GM18951 (cell line): ENCODE results near the gene ARAP3.

Source experiments
- POLR2A ChIP-seq: IDR thresholded peaks from 4 replicates; pipeline ENCODE4 v1.6.1; 2011; ENCODE audit warnings: mild to moderate bottlenecking; ENCODE audit not compliant: insufficient read length, insufficient read depth; ENCODE audit errors: extremely low read depth
- in situ Hi-C: fragments of 300-500 bp; cut with MboI; formaldehyde crosslinking; loops from one replicate; pipeline ENCODE4 v1.12.0; 2022; ENCODE audit warnings: low sequenced_read_pairs, mixed read lengths, inconsistent platforms; ENCODE audit not compliant: unreplicated experiment

The ARAP3 gene

GRCh38 chr5:141713616-141714309 is 31.7 kb upstream of the ARAP3 start:
- no peak for TF ChIP-seq POLR2A
- in situ Hi-C loops = no loop called here

GRCh38 chr5:141711687-141712086 is 29.7 kb upstream of the ARAP3 start:
- no peak for TF ChIP-seq POLR2A
- in situ Hi-C loops = no loop called here

GRCh38 chr5:141709699-141710267 is 27.8 kb upstream of the ARAP3 start:
- in situ Hi-C loops = no loop called here
- no peak for TF ChIP-seq POLR2A

- TF ChIP-seq POLR2A = no peak
- in situ Hi-C loops = no loop called here
Observed at GRCh38 chr5:141708016-141708415, 26.0 kb upstream of the ARAP3 start.

GRCh38 chr5:141707510-141707909 is 25.5 kb upstream of the ARAP3 start:
- in situ Hi-C loops = no loop called here
- TF ChIP-seq POLR2A = no peak

- in situ Hi-C loops = no loop called here
- TF ChIP-seq POLR2A = no peak
Observed at GRCh38 chr5:141706121-141706520, 24.1 kb upstream of the ARAP3 start.

- no peak for TF ChIP-seq POLR2A
- in situ Hi-C loops = no loop called here
Observed at GRCh38 chr5:141705469-141705868, 23.4 kb upstream of the ARAP3 start.

- TF ChIP-seq POLR2A = no peak
- in situ Hi-C loops = no loop called here
Observed at GRCh38 chr5:141704782-141705297, 22.8 kb upstream of the ARAP3 start.

- in situ Hi-C loops = no loop called here
- no peak for TF ChIP-seq POLR2A
Observed at GRCh38 chr5:141703133-141703561, 21.1 kb upstream of the ARAP3 start.

- in situ Hi-C loops = no loop called here
Observed at GRCh38 chr5:141701360-141702119, 19.5 kb upstream of the ARAP3 start.

GRCh38 chr5:141697586-141697985 is 15.6 kb upstream of the ARAP3 start:
- no peak for TF ChIP-seq POLR2A
- in situ Hi-C loops = loop anchor here (25.0 kb wide), 1 partner anchor 440 kb away; no protein-coding TSS in a partner anchor

More at GRCh38 chr5:141701360-141702119, 19.5 kb upstream of the ARAP3 start:
- TF ChIP-seq POLR2A = no peak

- no peak for TF ChIP-seq POLR2A
- in situ Hi-C loops = loop anchor here (25.0 kb wide), 1 partner anchor 441 kb away; no protein-coding TSS in a partner anchor
Observed at GRCh38 chr5:141696431-141696830, 14.4 kb upstream of the ARAP3 start.

GRCh38 chr5:141695627-141696215 is 13.7 kb upstream of the ARAP3 start:
- no peak for TF ChIP-seq POLR2A
- in situ Hi-C loops = loop anchor here (25.0 kb wide), 1 partner anchor 442 kb away; no protein-coding TSS in a partner anchor
